Measurements from ENCODE around the gene CYP2B6. TPM values are rescaled to one million over a fixed set of nuclear protein-coding genes. Genes with fewer than 3 reads are reported as not detected.

CYP2B6 gene
- total and polyA plus RNA-seq, 10 of the 15 experiments (the other 5 are each of a cell fraction or from before 2014, with no cell fraction given): 0.23 to 0.86 TPM; not detected in 8

DNA sequence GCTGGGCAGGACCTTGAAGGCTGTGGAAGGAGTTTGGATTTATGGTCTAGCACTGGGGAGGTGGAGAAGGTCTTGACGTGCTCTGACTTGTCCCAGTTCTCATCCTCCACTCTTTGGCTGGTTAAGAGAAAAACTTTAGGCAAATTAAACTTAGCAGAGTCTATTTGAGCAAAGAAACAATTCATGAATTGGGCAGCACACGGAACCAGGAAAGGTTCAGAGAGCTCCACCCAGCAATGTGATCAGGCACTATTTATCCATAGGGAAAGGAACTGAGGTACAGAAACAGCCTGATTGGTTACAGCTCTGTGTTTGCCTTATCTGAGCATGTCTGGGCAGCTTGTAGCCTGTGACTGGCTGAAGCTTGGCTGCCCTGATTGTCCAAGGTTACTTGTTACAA lies 45.4 kb upstream of the CYP2B6 start:
- no peak overlapping the region for H3K9ac ChIP-seq (ENCODE audit: control insufficient read depth, insufficient read depth, low read length)
- no peak for ATAC-seq
- BruUV-seq (replicated peaks): no TSS peak

More for the DNA sequence above, 45.4 kb upstream of the CYP2B6 start:
- H4K20me1 ChIP-seq (ENCODE audit: control insufficient read depth, insufficient read depth): no peaks in the 10 kb centered on the region
- no peaks in the 10 kb centered on the region for H3K36me3 ChIP-seq (ENCODE audit: control insufficient read depth in 2 of 2, insufficient read depth in 2 of 2, low read length in 1 of 2)
- 24% methylated on average over 2 of the region's 2 CpGs for WGBS (ENCODE audit: insufficient coverage, insufficient replicate concordance, low lambda C conversion rate, missing lambda C conversion rate)
- in situ Hi-C loops (cut with MboI) (no loop called here), intact Hi-C loops (cut with micrococcal nuclease; ENCODE audit: unreplicated experiment) (no loop called here)
- no peaks in the 10 kb centered on the region; the same call in 2 of the 3 replicates for H3K9me3 ChIP-seq (replicated peaks; ENCODE audit: control insufficient read depth, insufficient read depth, low read length)
- no peak overlapping the region for H3K27ac ChIP-seq (ENCODE audit: control insufficient read depth, insufficient read depth)
- SMC1A ChIA-PET (ENCODE audit: uncharacterized antibody, unreplicated experiment): no interaction called here
- no peak overlapping the region for H3K4me3 ChIP-seq
- CTCF ChIA-PET: interaction anchor here (0.8 kb wide), 1 partner anchor 29 kb away, joined by 3 read pairs; no protein-coding TSS in a partner anchor
- DNase-seq (ENCODE audit: low read depth, low spot score) (no peak), FAIRE-seq (no peak)
- H3K27me3 ChIP-seq (replicated peaks in 1 of 2; ENCODE audit: control insufficient read depth in 2 of 2, insufficient read depth in 2 of 2, low read length in 1 of 2): no peaks in the 10 kb centered on the region
- no peak overlapping the region for H3K4me2 ChIP-seq (ENCODE audit: control insufficient read depth, insufficient read depth)
- no peaks in the 10 kb centered on the region for H3K79me2 ChIP-seq (ENCODE audit: control insufficient read depth, insufficient read depth, low read length)
- TF ChIP-seq REST (IDR thresholded peaks at IDR 0.05; ENCODE audit: low read depth, low read length) (no peak), PBX3 (IDR thresholded peaks at IDR 0.05; ENCODE audit: insufficient replicate concordance, low read depth, low read length) (no peak), FOS (IDR thresholded peaks at IDR 0.05; ENCODE audit: borderline replicate concordance, extremely low read depth, insufficient read length) (no peak), RELA (IDR thresholded peaks at IDR 0.05; ENCODE audit: borderline replicate concordance, partially characterized antibody) (no peak), POU2F2 (IDR thresholded peaks at IDR 0.05; ENCODE audit: borderline replicate concordance, low read depth, low read length) (no peak), MXI1 (IDR thresholded peaks at IDR 0.05; ENCODE audit: low read depth, low read length) (no peak), POLR2AphosphoS5 (IDR thresholded peaks at IDR 0.05; ENCODE audit: low read length) (no peak), BMI1 (IDR thresholded peaks at IDR 0.05; ENCODE audit: borderline replicate concordance) (no peak), HDAC2 (IDR thresholded peaks at IDR 0.05) (no peak), EP300 (IDR thresholded peaks at IDR 0.05; ENCODE audit: borderline replicate concordance in 1 of 2, control insufficient read depth in 1 of 2, low read depth in 2 of 2, low read length in 2 of 2) (no peak), IRF4 (IDR thresholded peaks at IDR 0.05; ENCODE audit: low read depth, low read length) (no peak), CREB1 (IDR thresholded peaks at IDR 0.05; ENCODE audit: low read depth) (no peak), USF2 (IDR thresholded peaks at IDR 0.05; ENCODE audit: borderline replicate concordance, low read depth, low read length) (no peak)
- TF ChIP-seq, protein P1, sequence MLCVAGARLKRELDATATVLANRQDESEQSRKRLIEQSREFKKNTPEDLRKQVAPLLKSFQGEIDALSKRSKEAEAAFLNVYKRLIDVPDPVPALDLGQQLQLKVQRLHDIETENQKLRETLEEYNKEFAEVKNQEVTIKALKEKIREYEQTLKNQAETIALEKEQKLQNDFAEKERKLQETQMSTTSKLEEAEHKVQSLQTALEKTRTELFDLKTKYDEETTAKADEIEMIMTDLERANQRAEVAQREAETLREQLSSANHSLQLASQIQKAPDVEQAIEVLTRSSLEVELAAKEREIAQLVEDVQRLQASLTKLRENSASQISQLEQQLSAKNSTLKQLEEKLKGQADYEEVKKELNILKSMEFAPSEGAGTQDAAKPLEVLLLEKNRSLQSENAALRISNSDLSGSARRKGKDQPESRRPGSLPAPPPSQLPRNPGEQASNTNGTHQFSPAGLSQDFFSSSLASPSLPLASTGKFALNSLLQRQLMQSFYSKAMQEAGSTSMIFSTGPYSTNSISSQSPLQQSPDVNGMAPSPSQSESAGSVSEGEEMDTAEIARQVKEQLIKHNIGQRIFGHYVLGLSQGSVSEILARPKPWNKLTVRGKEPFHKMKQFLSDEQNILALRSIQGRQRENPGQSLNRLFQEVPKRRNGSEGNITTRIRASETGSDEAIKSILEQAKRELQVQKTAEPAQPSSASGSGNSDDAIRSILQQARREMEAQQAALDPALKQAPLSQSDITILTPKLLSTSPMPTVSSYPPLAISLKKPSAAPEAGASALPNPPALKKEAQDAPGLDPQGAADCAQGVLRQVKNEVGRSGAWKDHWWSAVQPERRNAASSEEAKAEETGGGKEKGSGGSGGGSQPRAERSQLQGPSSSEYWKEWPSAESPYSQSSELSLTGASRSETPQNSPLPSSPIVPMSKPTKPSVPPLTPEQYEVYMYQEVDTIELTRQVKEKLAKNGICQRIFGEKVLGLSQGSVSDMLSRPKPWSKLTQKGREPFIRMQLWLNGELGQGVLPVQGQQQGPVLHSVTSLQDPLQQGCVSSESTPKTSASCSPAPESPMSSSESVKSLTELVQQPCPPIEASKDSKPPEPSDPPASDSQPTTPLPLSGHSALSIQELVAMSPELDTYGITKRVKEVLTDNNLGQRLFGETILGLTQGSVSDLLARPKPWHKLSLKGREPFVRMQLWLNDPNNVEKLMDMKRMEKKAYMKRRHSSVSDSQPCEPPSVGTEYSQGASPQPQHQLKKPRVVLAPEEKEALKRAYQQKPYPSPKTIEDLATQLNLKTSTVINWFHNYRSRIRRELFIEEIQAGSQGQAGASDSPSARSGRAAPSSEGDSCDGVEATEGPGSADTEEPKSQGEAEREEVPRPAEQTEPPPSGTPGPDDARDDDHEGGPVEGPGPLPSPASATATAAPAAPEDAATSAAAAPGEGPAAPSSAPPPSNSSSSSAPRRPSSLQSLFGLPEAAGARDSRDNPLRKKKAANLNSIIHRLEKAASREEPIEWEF (IDR thresholded peaks at IDR 0.05; ENCODE audit: insufficient replicate concordance, low read depth, low read length): no peak
- POLR2A ChIA-PET: no interaction called here
- H2AFZ ChIP-seq (ENCODE audit: control insufficient read depth, low read depth, low read length): no peak overlapping the region
- RAD21 ChIA-PET (ENCODE audit: unreplicated experiment): no interaction called here
- H3K4me1 ChIP-seq (ENCODE audit: control insufficient read depth, insufficient read depth, low read length): no peaks in the 10 kb centered on the region
